Caco-2 (cell line): ENCODE results near the gene CRB2. TPM values are rescaled to one million over a fixed set of nuclear protein-coding genes. Genes with fewer than 3 reads are reported as not detected.
A peak's percentile ranks its signal among the peaks of the same experiment; 100 is the strongest.

Experiments
- BruUV-seq: library from RNA; stranded (reverse); fragments of 400-500 nt; replicated peaks from 2 replicates; lab custom pipeline; 2021; lab: Mats Ljungman, UMichigan
- CTCF ChIA-PET: fragments of 300-600 bp; sonication (Branson Sonifier 250); formaldehyde crosslinking; loops from one replicate; lab custom pipeline; 2022; ENCODE audit warnings: antibody characterized with exemption; lab: Charles Lee
- POLR2A ChIA-PET: fragments of 300-600 bp; sonication (Branson Sonifier 250); formaldehyde crosslinking; loops from one replicate; lab custom pipeline; 2022; ENCODE audit warnings: antibody characterized with exemption; lab: Charles Lee
- DNase-seq, 2 experiments: peaks; one replicate each; pipeline versions ENCODE4 v3.0.0 to v3.0.0-alpha.2; 2020 to 2022
- H3K27me3 ChIP-seq: replicated peaks from 2 replicates; pipeline ENCODE4 v1.6.0; 2011; ENCODE audit warnings: low read length; ENCODE audit not compliant: control insufficient read depth, insufficient read depth
- H3K36me3 ChIP-seq: 2 replicates; pipeline ENCODE4 v1.5.1; 2011; ENCODE audit warnings: low read length; ENCODE audit not compliant: control insufficient read depth, insufficient read depth
- H3K4me1 ChIP-seq: fragments of 250-450 bp; sonication (Bioruptor Pico); 2 replicates; pipeline ENCODE4 v1.5.1; 2020; ENCODE audit warnings: mild to moderate bottlenecking
- H3K4me3 ChIP-seq: 2 replicates; pipeline ENCODE4 v1.5.1; 2011; ENCODE audit warnings: low read depth, mild to moderate bottlenecking, control low read depth, low read length
- H3K9me3 ChIP-seq: fragments of 250-450 bp; sonication (Bioruptor Pico); 2 replicates; pipeline ENCODE4 v1.5.1; 2020; ENCODE audit warnings: mild to moderate bottlenecking, moderate library complexity
- H3K27ac Mint-ChIP-seq: one replicate; pipeline ENCODE4 v1.8.0; 2022; ENCODE audit warnings: mixed read lengths; ENCODE audit not compliant: unreplicated experiment
- H3K27me3 Mint-ChIP-seq: one replicate; pipeline ENCODE4 v1.8.0; 2022; ENCODE audit warnings: mixed read lengths; ENCODE audit not compliant: insufficient read depth, unreplicated experiment
- H3K36me3 Mint-ChIP-seq: one replicate; pipeline ENCODE4 v1.8.0; 2022; ENCODE audit warnings: mild to moderate bottlenecking, mixed read lengths; ENCODE audit not compliant: insufficient read depth, unreplicated experiment
- H3K4me1 Mint-ChIP-seq: one replicate; pipeline ENCODE4 v1.8.0; 2022; ENCODE audit warnings: low read depth, mixed read lengths; ENCODE audit not compliant: unreplicated experiment
- H3K4me3 Mint-ChIP-seq: one replicate; pipeline ENCODE4 v1.8.0; 2022; ENCODE audit warnings: mild to moderate bottlenecking, moderate library complexity, mixed read lengths; ENCODE audit not compliant: unreplicated experiment
- H3K9me3 Mint-ChIP-seq: one replicate; pipeline ENCODE4 v1.8.0; 2022; ENCODE audit warnings: mixed read lengths; ENCODE audit not compliant: unreplicated experiment
- CTCF ChIP-seq, 2 experiments: fragments of 200-600 bp in 1 of 2; IDR thresholded peaks; 1 replicate in 1 of 2; 2 replicates in 1 of 2; pipeline versions ENCODE4 v1.5.1 to v1.8.0; 2011 to 2022; ENCODE audit warnings: antibody characterized with exemption in 1 of 2, control low read depth in 1 of 2, inconsistent platforms in 1 of 2, low read depth in 1 of 2, low read length in 1 of 2, mild to moderate bottlenecking in 1 of 2, moderate library complexity in 1 of 2; ENCODE audit not compliant: insufficient read depth in 1 of 2, severe bottlenecking in 1 of 2, unreplicated experiment in 1 of 2
- intact Hi-C: fragments of 100-400 bp; cut with micrococcal nuclease; formaldehyde crosslinking; loops from one replicate; pipeline ENCODE4 v1.10.0; 2022; ENCODE audit not compliant: unreplicated experiment
- total RNA-seq: library from RNA; stranded (reverse); gene quantifications from 2 replicates; pipeline ENCODE4 v1.2.3, GENCODE V29; 2022

Gene CRB2
- total RNA-seq, 1 experiment from 2014 or later: 0.34 TPM

GRCh38 chr9:123359106-123359505 lies 3.1 kb downstream of the CRB2 start:
- Mint-ChIP-seq H3K4me1 (peaks cover 20% of the 10 kb centered on the region), H3K9me3 (no peaks in the 10 kb centered on the region), H3K4me3 (no peak overlapping the region), H3K27me3 (no peaks in the 10 kb centered on the region), H3K27ac (peak overlapping the region; percentile 71), H3K36me3 (peaks cover 5% of the 10 kb centered on the region)
- POLR2A ChIA-PET: no interaction called here
- H3K9me3 ChIP-seq: no peaks in the 10 kb centered on the region
- DNase-seq: no peak
- H3K4me3 ChIP-seq: no peak overlapping the region
- CTCF ChIA-PET: interaction anchor here (1.3 to 3.1 kb wide), 2 partner anchors 9 to 22 kb away, joined by 3 to 12 read pairs; no protein-coding TSS in a partner anchor
- H3K36me3 ChIP-seq: no peaks in the 10 kb centered on the region
- intact Hi-C loops: no loop called here
- TF ChIP-seq CTCF (IDR thresholded peaks at IDR 0.05; ENCODE audit: insufficient read depth in 1 of 2, low read depth in 1 of 2, low read length in 1 of 2, severe bottlenecking in 1 of 2, unreplicated experiment in 1 of 2): no peak
- no TSS peak for BruUV-seq
- no peaks in the 10 kb centered on the region for H3K27me3 ChIP-seq
- H3K4me1 ChIP-seq: peaks cover 33% of the 10 kb centered on the region

GRCh38 chr9:123359546-123359945 lies 3.5 kb downstream of the CRB2 start:
- Histone ChIP-seq H3K9me3 (no peaks in the 10 kb centered on the region), H3K36me3 (no peaks in the 10 kb centered on the region), H3K4me3 (no peak overlapping the region), H3K27me3 (no peaks in the 10 kb centered on the region), H3K4me1 (peaks cover 33% of the 10 kb centered on the region)
- intact Hi-C loops: no loop called here
- no peak for DNase-seq
- Mint-ChIP-seq H3K36me3 (peaks cover 5% of the 10 kb centered on the region), H3K27ac (peak overlapping the region; percentile 71), H3K4me1 (peaks cover 20% of the 10 kb centered on the region), H3K9me3 (no peaks in the 10 kb centered on the region), H3K27me3 (no peaks in the 10 kb centered on the region), H3K4me3 (no peak overlapping the region)
- CTCF ChIA-PET: interaction anchor here (1.1 to 3.1 kb wide), 4 partner anchors 10 to 28 kb away, joined by 3 to 12 read pairs (median 3); no protein-coding TSS in a partner anchor
- no peak for TF ChIP-seq CTCF (IDR thresholded peaks at IDR 0.05; ENCODE audit: insufficient read depth in 1 of 2, low read depth in 1 of 2, low read length in 1 of 2, severe bottlenecking in 1 of 2, unreplicated experiment in 1 of 2)
- POLR2A ChIA-PET: no interaction called here
- BruUV-seq: no TSS peak

GRCh38 chr9:123360161-123361085 lies 4.4 kb downstream of the CRB2 start:
- peaks cover 15% of the 10 kb centered on the region for H3K4me1 Mint-ChIP-seq
- no peak overlapping the region for H3K4me3 Mint-ChIP-seq
- no peak overlapping the region for H3K4me3 ChIP-seq
- peaks cover 5% of the 10 kb centered on the region for H3K36me3 Mint-ChIP-seq
- H3K27me3 ChIP-seq: no peaks in the 10 kb centered on the region
- H3K4me1 ChIP-seq: peaks cover 33% of the 10 kb centered on the region
- no peaks in the 10 kb centered on the region for H3K9me3 ChIP-seq
- intact Hi-C loops: loop anchor here (1.0 kb wide), 1 partner anchor 15 kb away; no protein-coding TSS in a partner anchor
- no peaks in the 10 kb centered on the region for H3K27me3 Mint-ChIP-seq
- no peaks in the 10 kb centered on the region for H3K9me3 Mint-ChIP-seq
- CTCF ChIA-PET: interaction anchor here (0.7 to 3.1 kb wide), 6 partner anchors 10 to 27 kb away, joined by 3 to 12 read pairs (median 3); no protein-coding TSS in a partner anchor
- peak; percentile 98 for DNase-seq
- no TSS peak for BruUV-seq
- peak overlapping the region; percentile 71 for H3K27ac Mint-ChIP-seq
- H3K36me3 ChIP-seq: no peaks in the 10 kb centered on the region
- POLR2A ChIA-PET: no interaction called here
- no peak for TF ChIP-seq CTCF (IDR thresholded peaks at IDR 0.05; ENCODE audit: insufficient read depth in 1 of 2, low read depth in 1 of 2, low read length in 1 of 2, severe bottlenecking in 1 of 2, unreplicated experiment in 1 of 2)
